HepG2 (cell line): ENCODE measurements around the gene ZNF771. TPM values are rescaled to one million over a fixed set of nuclear protein-coding genes. Genes with fewer than 3 reads are reported as not detected.
A peak's percentile ranks its signal among the peaks of the same experiment; 100 is the strongest.

Source experiments
- FOXO1 ChIP-seq: sonication (generic); formaldehyde crosslinking; IDR thresholded peaks from 2 replicates; pipeline ENCODE4 v1.4.0; 2020; ENCODE audit warnings: missing genetic modification reagents
- HOMEZ ChIP-seq: IDR thresholded peaks from 2 replicates; pipeline ENCODE4 v1.6.1; 2016; ENCODE audit warnings: low read depth
- LBX2 ChIP-seq: sonication (generic); formaldehyde crosslinking; IDR thresholded peaks from 2 replicates; pipeline ENCODE4 v1.5.0; 2020; ENCODE audit warnings: missing genetic modification reagents, mild to moderate bottlenecking, borderline replicate concordance
- MAZ ChIP-seq, 2 experiments: sonication (generic) in 1 of 2; formaldehyde crosslinking in 1 of 2; IDR thresholded peaks; 2 replicates each; pipeline versions ENCODE4 v1.5.0 to v1.6.1; 2012 to 2020; ENCODE audit warnings: low read depth in 2 of 2, mild to moderate bottlenecking in 2 of 2, borderline replicate concordance in 1 of 2, improper control_type of control experiment in 1 of 2, low read length in 1 of 2, missing genetic modification reagents in 1 of 2, moderate library complexity in 1 of 2
- NR2F6 ChIP-seq, 2 experiments: IDR thresholded peaks; 2 replicates each; pipeline ENCODE4 v1.6.1; 2016; ENCODE audit warnings: antibody characterized with exemption in 1 of 2, mild to moderate bottlenecking in 1 of 2
- PRDM15 ChIP-seq: sonication (generic); formaldehyde crosslinking; IDR thresholded peaks from 2 replicates; pipeline ENCODE4 v1.4.0; 2020; ENCODE audit warnings: missing genetic modification reagents
- TSC22D2 ChIP-seq: sonication (generic); formaldehyde crosslinking; IDR thresholded peaks from 2 replicates; pipeline ENCODE4 v1.5.1; 2020; ENCODE audit warnings: missing genetic modification reagents, mild to moderate bottlenecking, borderline replicate concordance
- USF2 ChIP-seq, 2 experiments: sonication (generic) in 1 of 2; formaldehyde crosslinking in 1 of 2; IDR thresholded peaks; 2 replicates each; pipeline versions ENCODE4 v1.5.1 to v1.6.1; 2011 to 2020; ENCODE audit warnings: borderline replicate concordance in 1 of 2, low read depth in 1 of 2, low read length in 1 of 2, mild to moderate bottlenecking in 1 of 2, missing genetic modification reagents in 1 of 2, moderate library complexity in 1 of 2
- ZBTB46 ChIP-seq: sonication (generic); formaldehyde crosslinking; IDR thresholded peaks from 2 replicates; pipeline ENCODE4 v1.4.0; 2020; ENCODE audit warnings: mild to moderate bottlenecking, missing genetic modification reagents, borderline replicate concordance
- ZFP37 ChIP-seq: sonication (generic); formaldehyde crosslinking; IDR thresholded peaks from 2 replicates; pipeline ENCODE4 v1.4.0; 2020; ENCODE audit warnings: missing genetic modification reagents, borderline replicate concordance
- ZNF383 ChIP-seq: sonication (generic); formaldehyde crosslinking; IDR thresholded peaks from 2 replicates; pipeline ENCODE4 v1.4.0; 2020; ENCODE audit warnings: missing genetic modification reagents, mild to moderate bottlenecking, borderline replicate concordance
- ZNF670 ChIP-seq: sonication (generic); formaldehyde crosslinking; IDR thresholded peaks from 2 replicates; pipeline ENCODE4 v1.8.0; 2022; ENCODE audit warnings: mild to moderate bottlenecking, missing genetic modification reagents, borderline replicate concordance
- ZNF710 ChIP-seq: sonication (generic); formaldehyde crosslinking; IDR thresholded peaks from 2 replicates; pipeline ENCODE4 v1.5.0; 2020; ENCODE audit warnings: mild to moderate bottlenecking, missing genetic modification reagents, borderline replicate concordance
- polyA plus RNA-seq, 8 experiments: library from polyadenylated mRNA; depleted of rRNA in 3 of 8; stranded (reverse) in 7 of 8; unstranded in 1 of 8; fragments of >200 nt; fragmentation: Illumina TruSeq in 4 of 8; extraction: Trizol in 4 of 8; gene quantifications; 2 replicates each; pipeline versions ENCODE4 v1.2.1 to v1.2.3, GENCODE V29; 2011 to 2016; ENCODE audit warnings: low read depth in 4 of 8, missing spikeins in 1 of 8, mixed read lengths in 1 of 8; ENCODE audit not compliant: insufficient read depth in 1 of 8
- total RNA-seq, 5 experiments: library from RNA; depleted of rRNA; stranded (reverse); fragments of >200 nt; fragmentation: Illumina TruSeq; extraction: Trizol; gene quantifications; 2 replicates each; pipeline ENCODE4 v1.2.3, GENCODE V29; 2016; ENCODE audit warnings: low read depth in 1 of 5

Gene ZNF771
- total and polyA plus RNA-seq, 2 of the 13 experiments (the other 11 are each of a cell fraction or from before 2014, with no cell fraction given) = 5.0 to 11.8 TPM

GRCh38 chr16:30407102-30407803 is at the start of gene ZNF771 (continued):
- TF ChIP-seq USF2 (IDR thresholded peaks at IDR 0.05; ENCODE audit: low read depth, low read length) = peak; percentile 65
- peak; percentile 85 for TF ChIP-seq USF2 (CRISPR knock-in tag; IDR thresholded peaks at IDR 0.05; ENCODE audit: borderline replicate concordance)
- no peak for TF ChIP-seq NR2F6 (IDR thresholded peaks at IDR 0.05)
- peak; percentile 34; the same call in 1 of the 2 replicates for TF ChIP-seq NR2F6 (CRISPR knock-in tag; IDR thresholded peaks at IDR 0.05)
- TF ChIP-seq PRDM15 (CRISPR knock-in tag) = no peak
- peak; percentile 60; the same call in 1 of the 2 replicates for TF ChIP-seq TSC22D2 (CRISPR knock-in tag)
- TF ChIP-seq ZNF670 (CRISPR knock-in tag) = no peak
- peak; percentile 94 for TF ChIP-seq ZNF710 (CRISPR knock-in tag)
- peak; percentile 25 for TF ChIP-seq FOXO1
- peak; percentile 47; the same call in 1 of the 2 replicates for TF ChIP-seq ZBTB46 (CRISPR knock-in tag)
- TF ChIP-seq LBX2 (CRISPR knock-in tag) = 0 out of 2 replicates have a peak, but pooled peaks have one; percentile 13
- TF ChIP-seq ZNF383 (CRISPR knock-in tag) = peak; percentile 67; the same call in 1 of the 2 replicates
- TF ChIP-seq HOMEZ (CRISPR knock-in tag) = 0 out of 2 replicates have a peak, but pooled peaks have one; percentile 20
- peak; percentile 28; the same call in 1 of the 2 replicates for TF ChIP-seq MAZ (IDR thresholded peaks at IDR 0.05; ENCODE audit: borderline replicate concordance, low read depth, low read length)
- TF ChIP-seq MAZ (CRISPR knock-in tag; IDR thresholded peaks at IDR 0.05; ENCODE audit: low read depth) = peak; percentile 93
- no peak for TF ChIP-seq ZFP37 (CRISPR knock-in tag)
